MCF 10A (cell line): ENCODE results near the gene GOLGA6A. TPM values are rescaled to one million over a fixed set of nuclear protein-coding genes. Genes with fewer than 3 reads are reported as not detected.
"Not testable (repeated sequence)": the region's sequence is repeated elsewhere in the genome, so short reads cannot be mapped to it uniquely, and the experiment has no call there.

ENCODE experiments used
- BruUV-seq: library from RNA; stranded (reverse); fragments of 400-500 nt; replicated peaks from 2 replicates; lab custom pipeline; 2021; lab: Mats Ljungman, UMichigan
- CTCF ChIA-PET: fragments of 300-600 bp; sonication (Branson Sonifier 250); formaldehyde crosslinking; extraction: SDS; loops from one replicate; lab custom pipeline; 2021; ENCODE audit warnings: antibody characterized with exemption, inconsistent platforms; lab: Yijun Ruan, JAX
- POLR2A ChIA-PET: fragments of 300-600, 350-650 bp; sonication (Branson Sonifier 250); formaldehyde crosslinking; extraction: SDS; loops from one replicate; lab custom pipeline; 2020; ENCODE audit warnings: antibody characterized with exemption, inconsistent platforms; lab: Yijun Ruan, JAX
- DNase-seq: peaks from one replicate; pipeline ENCODE4 v3.0.0-alpha.2; 2018; ENCODE audit not compliant: unreplicated experiment
- H3K27ac Mint-ChIP-seq: one replicate; pipeline ENCODE4 v1.8.0; 2022; ENCODE audit warnings: mild to moderate bottlenecking, low read depth, mixed read lengths; ENCODE audit not compliant: unreplicated experiment
- H3K27me3 Mint-ChIP-seq: one replicate; pipeline ENCODE4 v1.8.0; 2022; ENCODE audit warnings: mixed read lengths; ENCODE audit not compliant: insufficient read depth, unreplicated experiment
- H3K36me3 Mint-ChIP-seq: one replicate; pipeline ENCODE4 v1.8.0; 2022; ENCODE audit warnings: mild to moderate bottlenecking, moderate library complexity, mixed read lengths; ENCODE audit not compliant: insufficient read depth, unreplicated experiment
- H3K4me1 Mint-ChIP-seq: one replicate; pipeline ENCODE4 v1.8.0; 2022; ENCODE audit warnings: mixed read lengths; ENCODE audit not compliant: insufficient read depth, unreplicated experiment
- H3K4me3 Mint-ChIP-seq: one replicate; pipeline ENCODE4 v1.8.0; 2022; ENCODE audit warnings: mild to moderate bottlenecking, moderate library complexity, mixed read lengths; ENCODE audit not compliant: unreplicated experiment
- H3K9me3 Mint-ChIP-seq: one replicate; pipeline ENCODE4 v1.8.0; 2022; ENCODE audit warnings: mixed read lengths; ENCODE audit not compliant: unreplicated experiment
- CTCF ChIP-seq: fragments of 200-600 bp; IDR thresholded peaks from one replicate; pipeline ENCODE4 v1.8.0; 2022; ENCODE audit warnings: antibody characterized with exemption, mild to moderate bottlenecking; ENCODE audit not compliant: unreplicated experiment
- intact Hi-C: fragments of 100-400 bp; cut with micrococcal nuclease; formaldehyde crosslinking; loops from 2 replicates; pipeline ENCODE4 v1.14.1; 2022
- total RNA-seq: library from RNA; stranded (reverse); gene quantifications from 2 replicates; pipeline ENCODE4 v1.2.3, GENCODE V29; 2022

GOLGA6A gene
- total RNA-seq, 1 experiment from 2014 or later: not detected

DNA sequence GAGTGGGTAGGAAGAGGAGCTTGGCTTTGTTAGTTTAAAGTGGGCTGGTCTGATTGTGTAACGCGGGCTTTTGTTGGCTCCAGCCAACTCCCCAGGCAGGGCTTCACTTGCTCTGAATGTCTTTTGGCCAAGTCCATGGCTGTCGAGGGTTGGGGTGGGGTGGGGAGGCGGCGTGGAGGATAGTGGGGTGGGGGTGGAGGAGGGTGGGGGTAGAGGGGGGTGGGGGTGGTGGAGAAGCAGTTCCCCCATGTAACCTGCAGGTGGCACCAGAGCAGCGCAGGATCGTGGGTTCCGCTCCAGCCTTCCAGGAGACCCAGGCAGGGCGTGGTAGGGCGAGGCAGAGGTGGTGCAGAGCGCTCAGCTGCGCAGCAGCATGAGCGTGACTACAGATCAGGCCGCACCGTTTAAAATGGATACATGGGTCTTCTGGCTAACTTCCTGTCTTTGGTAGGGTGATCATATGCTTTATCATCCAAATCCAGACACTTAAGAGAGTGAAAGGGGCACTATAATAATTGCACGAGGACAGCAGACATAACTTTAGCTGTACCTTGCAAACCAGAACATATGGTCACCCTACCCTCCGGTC is 28.3 kb downstream of the GOLGA6A start:
- Mint-ChIP-seq H3K9me3 (no peaks in the 10 kb centered on the region), H3K36me3 (peaks cover 6% of the 10 kb centered on the region), H3K4me3 (no peak overlapping the region), H3K27me3 (no peaks in the 10 kb centered on the region), H3K27ac (no peak overlapping the region), H3K4me1 (peaks cover 33% of the 10 kb centered on the region)
- peak; percentile 75 for DNase-seq
- CTCF ChIA-PET: interaction anchor here (0.6 to 9.8 kb wide), 21 partner anchors 11 to 530 kb away, joined by 3 to 109 read pairs (median 3); no protein-coding TSS in a partner anchor
- peak; percentile 71 for TF ChIP-seq CTCF
- intact Hi-C loops: no loop called here
- POLR2A ChIA-PET: interaction anchor here (1.0 to 1.2 kb wide), 2 partner anchors 71 to 269 kb away, joined by 3 to 4 read pairs; no protein-coding TSS in a partner anchor
- no TSS peak for BruUV-seq

GRCh38 chr15:74053517-74053916 is 28.8 kb downstream of the GOLGA6A start:
- ChIA-PET CTCF (interaction anchor here (0.6 to 9.8 kb wide), 20 partner anchors 16 to 1016 kb away, joined by 3 to 109 read pairs (median 3); no protein-coding TSS in a partner anchor), POLR2A (interaction anchor here (1.0 to 1.2 kb wide), 2 partner anchors 71 to 269 kb away, joined by 3 to 4 read pairs; no protein-coding TSS in a partner anchor)
- Mint-ChIP-seq H3K9me3 (no peaks in the 10 kb centered on the region), H3K27ac (no peak overlapping the region), H3K27me3 (no peaks in the 10 kb centered on the region), H3K36me3 (peaks cover 4% of the 10 kb centered on the region), H3K4me1 (peaks cover 33% of the 10 kb centered on the region), H3K4me3 (no peak overlapping the region)
- no peak for DNase-seq
- no peak for TF ChIP-seq CTCF
- no TSS peak for BruUV-seq
- intact Hi-C loops: no loop called here

DNA sequence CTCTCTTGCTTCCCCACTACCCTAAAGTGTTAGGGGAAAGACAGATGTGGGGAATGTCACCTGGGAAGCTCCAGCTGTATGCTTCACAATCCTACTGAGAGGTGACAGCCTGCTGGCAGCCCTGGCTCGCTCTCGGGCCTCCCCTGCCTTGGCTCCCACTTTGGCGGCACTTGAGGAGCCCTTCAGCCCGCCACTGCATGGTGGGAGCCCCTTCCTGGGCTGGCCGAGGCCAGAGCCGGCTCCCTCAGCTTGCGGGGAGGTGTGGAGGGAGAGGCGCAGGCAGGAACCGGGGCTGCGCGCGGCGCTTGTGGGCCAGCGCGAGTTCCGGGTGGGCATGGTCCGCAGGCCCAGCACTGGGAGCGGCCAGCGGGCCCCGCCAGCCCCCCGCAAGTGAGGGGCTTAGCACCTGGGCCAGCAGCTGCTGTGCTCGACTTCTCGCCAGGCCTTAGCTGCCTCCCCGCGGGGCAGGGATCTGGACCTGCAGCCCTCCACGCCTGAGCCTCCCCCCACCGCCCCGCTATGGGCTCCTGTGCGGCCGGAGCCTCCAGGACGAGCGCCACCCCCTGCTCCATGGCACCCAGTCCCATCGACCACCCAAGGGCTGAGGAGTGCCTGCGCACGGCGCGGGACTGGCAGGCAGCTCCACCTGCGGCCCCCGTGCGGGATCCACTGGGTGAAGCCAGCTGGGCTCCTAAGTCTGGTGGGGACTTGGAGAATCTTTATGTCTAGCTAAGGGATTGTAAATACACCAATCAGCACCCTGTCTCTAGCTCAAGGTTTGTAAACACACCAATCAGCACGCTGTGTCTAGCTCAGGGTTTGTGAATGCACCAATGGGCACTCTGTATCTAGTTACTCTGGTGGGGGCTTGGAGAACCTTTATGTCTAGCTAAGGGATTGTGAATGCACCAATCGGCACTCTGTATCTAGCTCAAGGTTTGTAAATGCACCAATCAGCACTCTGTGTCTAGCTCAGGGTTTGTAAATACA is 29.8 kb downstream of the GOLGA6A start:
- Mint-ChIP-seq H3K27ac (peak overlapping the region; percentile 61), H3K4me1 (peaks cover 38% of the 10 kb centered on the region)
- intact Hi-C loops, DNase-seq, H3K36me3 Mint-ChIP-seq, H3K9me3 Mint-ChIP-seq, H3K27me3 Mint-ChIP-seq, H3K4me3 Mint-ChIP-seq, BruUV-seq: not testable (repeated sequence)
- CTCF ChIA-PET: interaction anchor here (0.6 to 9.8 kb wide), 17 partner anchors 15 to 1976 kb away, joined by 3 to 109 read pairs (median 5); no protein-coding TSS in a partner anchor
- POLR2A ChIA-PET: interaction anchor here (1.2 kb wide), 1 partner anchor 70 kb away, joined by 4 read pairs; no protein-coding TSS in a partner anchor

DNA sequence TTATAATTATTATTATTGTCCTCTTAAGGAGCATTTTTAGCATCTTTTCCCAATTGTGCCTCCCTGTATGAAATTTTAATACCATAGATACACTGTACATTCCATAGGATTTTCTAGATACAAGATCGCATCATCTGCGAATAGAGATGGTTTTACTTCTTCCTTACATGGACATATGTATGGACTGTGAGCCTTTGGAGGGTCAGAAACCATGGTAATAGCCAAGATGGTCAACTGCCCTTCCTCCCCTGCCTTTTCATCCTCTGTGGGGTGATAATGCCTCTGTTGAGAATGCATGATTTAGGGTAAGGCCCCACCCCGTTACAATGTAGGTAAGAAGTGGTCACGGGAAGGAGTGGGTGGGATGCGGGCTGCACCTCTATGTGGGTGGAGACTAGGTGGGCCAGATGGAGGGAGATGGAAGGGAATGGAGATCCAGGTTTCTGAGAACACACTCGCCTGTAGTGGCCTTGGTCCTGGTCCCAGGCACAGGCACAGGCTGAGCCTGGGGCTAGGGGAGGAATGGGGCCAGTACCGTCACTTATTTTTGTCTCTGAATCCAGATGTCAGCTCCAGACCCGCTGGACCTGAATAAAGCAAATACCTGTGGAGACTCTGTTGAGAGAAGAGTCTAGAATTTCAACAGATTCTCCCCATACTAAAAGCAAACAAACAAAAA is 31.7 kb downstream of the GOLGA6A start:
- intact Hi-C loops: no loop called here
- no TSS peak for BruUV-seq
- DNase-seq: peak; percentile 18
- peaks cover 38% of the 10 kb centered on the region for H3K4me1 Mint-ChIP-seq
- POLR2A ChIA-PET: interaction anchor here (0.5 to 1.6 kb wide), 6 partner anchors 10 to 1702 kb away, joined by 3 to 5 read pairs (median 4); no protein-coding TSS in a partner anchor
- no peak for TF ChIP-seq CTCF
- H3K9me3 Mint-ChIP-seq: no peaks in the 10 kb centered on the region
- H3K36me3 Mint-ChIP-seq: no peaks in the 10 kb centered on the region
- H3K4me3 Mint-ChIP-seq: peak overlapping the region; percentile 41
- peak overlapping the region; percentile 61 for H3K27ac Mint-ChIP-seq
- H3K27me3 Mint-ChIP-seq: no peaks in the 10 kb centered on the region
- CTCF ChIA-PET: interaction anchor here (0.6 to 9.8 kb wide), 7 partner anchors 13 to 272 kb away, joined by 3 to 109 read pairs (median 4); no protein-coding TSS in a partner anchor
